NOMO-1 (cell line): ENCODE results near the gene KCTD1.
"Not testable (repeated sequence)": the region's sequence is repeated elsewhere in the genome, so short reads cannot be mapped to it uniquely, and the experiment has no call there.

ENCODE experiments used
- DNase-seq, 2 experiments: peaks; one replicate each; lab custom pipeline; 2025; ENCODE audit not compliant: unreplicated experiment in 2 of 2; lab: John Stamatoyannopoulos, UW

Gene KCTD1

GRCh38 chr18:26460449-26461091 is 87.8 kb downstream of the KCTD1 start:
- no peak for DNase-seq

- DNase-seq, result no peak
These were observed 88.5 kb downstream of the KCTD1 start for GRCh38 chr18:26459884-26460283.

GRCh38 chr18:26459340-26459739 is 89.0 kb downstream of the KCTD1 start:
- no peak for DNase-seq

- DNase-seq, result peak; percentile 57 to 64
These were observed 89.7 kb downstream of the KCTD1 start for GRCh38 chr18:26458526-26459232.

GRCh38 chr18:26457611-26458353 is 90.6 kb downstream of the KCTD1 start:
- DNase-seq, result no peak

- DNase-seq, result no peak
These were observed 91.2 kb downstream of the KCTD1 start for GRCh38 chr18:26457195-26457594.

- DNase-seq, result no peak
These were observed 92.3 kb downstream of the KCTD1 start for GRCh38 chr18:26456070-26456491.

GRCh38 chr18:26455639-26456038 is 92.7 kb downstream of the KCTD1 start:
- DNase-seq, result no peak

- DNase-seq, result no peak
These were observed 93.7 kb downstream of the KCTD1 start for GRCh38 chr18:26454616-26455015.

GRCh38 chr18:26454192-26454591 is 94.2 kb downstream of the KCTD1 start:
- no peak for DNase-seq

- no peak for DNase-seq
These were observed 94.9 kb downstream of the KCTD1 start for GRCh38 chr18:26453386-26453901.

- DNase-seq, result no peak
These were observed 97.2 kb downstream of the KCTD1 start for GRCh38 chr18:26450989-26451682.

GRCh38 chr18:26448714-26449159 is 99.6 kb downstream of the KCTD1 start:
- DNase-seq, result peak in 1 of 2 experiments; percentile 15

GRCh38 chr18:26443853-26444252 is 104.5 kb downstream of the KCTD1 start:
- DNase-seq, result no peak

GRCh38 chr18:26442126-26442525 is 106.2 kb downstream of the KCTD1 start:
- no peak for DNase-seq

GRCh38 chr18:26440644-26441043 is 107.7 kb downstream of the KCTD1 start:
- DNase-seq, result no peak

GRCh38 chr18:26439537-26439936 is 108.8 kb downstream of the KCTD1 start:
- no peak for DNase-seq

GRCh38 chr18:26438980-26439379 is 109.4 kb downstream of the KCTD1 start:
- DNase-seq, result peak; percentile 14 to 33

GRCh38 chr18:26437634-26438033 is 110.7 kb downstream of the KCTD1 start:
- DNase-seq, result not testable (repeated sequence)

- no peak for DNase-seq
These were observed 111.9 kb downstream of the KCTD1 start for GRCh38 chr18:26436176-26437051.
